ENCODE results near the gene TCHH.

DNA sequence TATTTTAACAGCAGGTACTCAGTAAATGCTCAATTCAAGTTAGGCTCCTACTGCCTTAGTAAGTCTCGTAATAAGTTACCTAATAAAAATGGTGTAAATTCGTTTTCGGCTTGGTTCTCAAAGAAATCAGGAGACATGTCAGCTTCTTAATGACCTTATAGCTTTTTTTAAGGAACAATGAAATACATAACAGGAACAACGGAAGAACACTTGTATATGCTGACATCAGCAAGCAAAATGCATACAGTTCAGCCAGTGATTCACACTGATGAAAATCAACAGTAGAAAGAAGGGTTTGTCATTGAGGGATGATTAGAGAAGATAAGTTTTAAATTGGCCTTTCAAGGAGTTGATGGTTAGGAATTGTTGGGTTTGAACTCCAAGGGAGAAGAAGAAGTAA, 30.5 kb upstream of the TCHH start:
- TF ChIP-seq ZNF205 (CRISPR knock-in tag; IDR thresholded peaks at IDR 0.05) (no peak), ZNF138 (CRISPR knock-in tag; IDR thresholded peaks at IDR 0.05; ENCODE audit: low read depth) (no peak), NFE2L1 (CRISPR knock-in tag; IDR thresholded peaks at IDR 0.05; ENCODE audit: borderline replicate concordance) (no peak), JUN (CRISPR knock-in tag; IDR thresholded peaks at IDR 0.05) (no peak), MAX (IDR thresholded peaks at IDR 0.05) (no peak)
- TF ChIP-seq, protein P1, sequence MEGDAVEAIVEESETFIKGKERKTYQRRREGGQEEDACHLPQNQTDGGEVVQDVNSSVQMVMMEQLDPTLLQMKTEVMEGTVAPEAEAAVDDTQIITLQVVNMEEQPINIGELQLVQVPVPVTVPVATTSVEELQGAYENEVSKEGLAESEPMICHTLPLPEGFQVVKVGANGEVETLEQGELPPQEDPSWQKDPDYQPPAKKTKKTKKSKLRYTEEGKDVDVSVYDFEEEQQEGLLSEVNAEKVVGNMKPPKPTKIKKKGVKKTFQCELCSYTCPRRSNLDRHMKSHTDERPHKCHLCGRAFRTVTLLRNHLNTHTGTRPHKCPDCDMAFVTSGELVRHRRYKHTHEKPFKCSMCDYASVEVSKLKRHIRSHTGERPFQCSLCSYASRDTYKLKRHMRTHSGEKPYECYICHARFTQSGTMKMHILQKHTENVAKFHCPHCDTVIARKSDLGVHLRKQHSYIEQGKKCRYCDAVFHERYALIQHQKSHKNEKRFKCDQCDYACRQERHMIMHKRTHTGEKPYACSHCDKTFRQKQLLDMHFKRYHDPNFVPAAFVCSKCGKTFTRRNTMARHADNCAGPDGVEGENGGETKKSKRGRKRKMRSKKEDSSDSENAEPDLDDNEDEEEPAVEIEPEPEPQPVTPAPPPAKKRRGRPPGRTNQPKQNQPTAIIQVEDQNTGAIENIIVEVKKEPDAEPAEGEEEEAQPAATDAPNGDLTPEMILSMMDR (CRISPR knock-in tag; IDR thresholded peaks at IDR 0.05): no peak
